WI38 (cell line): Measurements from ENCODE around the gene EML3.
"Not testable (repeated sequence)": the region's sequence is repeated elsewhere in the genome, so short reads cannot be mapped to it uniquely, and the experiment has no call there.

Experiments
- H3K4me3 ChIP-seq: 2 replicates; pipeline ENCODE4 v1.5.1; 2011; ENCODE audit warnings: low read depth, mild to moderate bottlenecking, control low read depth, low read length
- CTCF ChIP-seq: IDR thresholded peaks from 2 replicates; pipeline ENCODE4 v1.5.1; 2012; ENCODE audit warnings: low read depth, mild to moderate bottlenecking, control low read depth, low read length

The EML3 gene

GRCh38 chr11:62592989-62593421 lies 19.6 kb downstream of the EML3 start:
- no peak overlapping the region for H3K4me3 ChIP-seq
- TF ChIP-seq CTCF = no peak

- H3K4me3 ChIP-seq = peak overlapping the region; percentile 76
- TF ChIP-seq CTCF = no peak
These were observed 20.3 kb downstream of the EML3 start for GRCh38 chr11:62592146-62592815.

DNA sequence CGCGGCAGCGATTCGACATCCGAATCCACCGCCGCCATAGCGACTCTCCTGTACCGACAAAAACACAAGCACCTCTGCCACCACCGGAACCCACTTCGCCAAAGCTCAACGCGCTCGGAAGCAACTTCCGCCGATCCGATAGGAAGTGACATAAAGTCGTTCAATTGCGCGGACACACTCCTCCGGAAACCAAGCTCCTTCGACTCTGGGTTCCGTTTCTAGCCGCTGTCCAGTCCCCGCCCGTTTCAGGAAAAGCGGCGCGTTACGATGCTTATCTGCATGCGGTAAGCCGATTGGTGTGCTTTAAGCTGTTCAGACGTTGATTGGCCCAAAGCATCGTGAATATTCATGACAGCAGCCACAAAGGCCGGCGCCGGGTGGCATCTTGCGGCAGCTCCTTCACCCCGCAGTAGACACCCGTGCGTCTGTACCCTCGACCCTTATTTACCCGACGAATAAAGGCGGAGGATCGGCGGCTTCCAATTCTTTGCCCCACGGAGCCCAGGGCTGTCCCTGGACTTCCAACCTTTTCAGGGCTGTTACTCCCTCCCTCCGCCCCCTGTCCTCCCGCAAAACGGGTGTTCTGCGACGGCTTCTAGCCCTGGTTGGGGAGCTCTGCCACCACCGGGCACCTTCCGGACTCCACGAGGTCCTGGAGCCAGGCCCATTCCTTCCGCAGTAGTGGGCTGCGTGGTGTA lies 21.0 kb downstream of the EML3 start, which contains the start of gene TUT1:
Gene TUT1, minus strand, starts transcription at position 76 of the 698 bp plus-strand sequence. Its CDS starts 38 bp downstream, at position 38.
- peak within 1 kb of the TSS; percentile 76 for H3K4me3 ChIP-seq
- no peak for TF ChIP-seq CTCF

DNA sequence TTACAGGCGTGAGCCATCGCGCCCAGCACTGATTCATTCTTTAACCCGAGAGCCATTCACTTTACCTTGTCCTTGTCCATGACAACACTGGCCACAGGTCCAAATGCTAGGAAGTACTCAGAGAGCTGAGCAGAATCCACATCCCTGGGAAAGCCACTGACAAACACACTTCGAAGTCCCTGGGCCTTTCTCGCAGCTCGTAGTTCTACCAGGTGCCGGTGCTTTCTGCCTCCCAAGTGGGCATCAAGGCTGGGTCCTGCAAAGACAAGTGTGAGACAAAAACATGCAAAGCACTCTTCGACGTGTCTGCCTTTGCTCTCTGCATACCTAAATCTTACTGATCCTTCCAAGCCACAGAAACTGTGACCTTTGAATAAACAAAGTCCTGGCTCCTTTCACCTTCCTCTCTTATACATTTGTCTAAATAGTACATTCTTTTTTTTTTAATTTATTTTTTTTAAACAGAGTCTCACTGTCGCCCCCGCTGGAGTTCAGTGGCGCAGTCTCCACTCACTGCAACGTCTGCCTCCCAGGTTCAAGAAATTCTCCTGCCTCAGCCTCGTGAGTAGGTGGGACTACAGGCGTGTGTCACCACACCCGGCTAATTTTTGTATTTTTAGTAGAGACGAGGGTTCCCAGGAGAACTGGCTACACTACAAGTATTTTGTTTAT lies 23.5 kb downstream of the EML3 start:
- H3K4me3 ChIP-seq = no peak overlapping the region
- peak; percentile 40; the same call in 1 of the 2 replicates for TF ChIP-seq CTCF

GRCh38 chr11:62585356-62585755 lies 27.2 kb downstream of the EML3 start:
- not testable (repeated sequence) for H3K4me3 ChIP-seq

DNA sequence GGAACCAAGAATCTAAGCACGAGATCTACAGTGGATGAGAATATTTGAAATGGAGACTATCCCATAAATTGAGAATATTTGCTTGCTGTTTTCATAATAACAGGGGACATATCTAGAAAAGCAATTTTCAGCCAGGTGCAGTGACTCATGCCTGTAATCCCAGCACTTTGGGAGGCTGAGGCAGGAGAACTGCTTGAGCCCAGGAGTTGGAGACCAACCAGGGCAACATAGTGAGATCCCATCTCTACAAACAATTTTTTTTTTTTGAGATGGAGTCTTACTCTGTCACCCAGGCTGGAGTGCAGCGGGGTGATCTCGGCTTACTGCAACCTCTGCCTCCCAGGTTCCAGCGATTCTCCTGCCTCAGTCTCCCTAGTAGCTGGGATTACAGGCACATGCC lies 30.8 kb downstream of the EML3 start:
- not testable (repeated sequence) for H3K4me3 ChIP-seq

- TF ChIP-seq CTCF = no peak
These were observed 31.4 kb downstream of the EML3 start for GRCh38 chr11:62580959-62581715.

GRCh38 chr11:62579252-62579651 lies 33.3 kb downstream of the EML3 start:
- no peak overlapping the region for H3K4me3 ChIP-seq
- TF ChIP-seq CTCF = no peak

More at GRCh38 chr11:62580959-62581715, 31.4 kb downstream of the EML3 start:
- H3K4me3 ChIP-seq = no peak overlapping the region
